A673 (cell line): ENCODE results near the gene ASTN1. TPM values are rescaled to one million over a fixed set of nuclear protein-coding genes. Genes with fewer than 3 reads are reported as not detected.

Source experiments
- BruUV-seq: library from RNA; stranded (reverse); fragments of 400-500 nt; replicated peaks from 2 replicates; lab custom pipeline; 2021; lab: Mats Ljungman, UMichigan
- CTCF ChIA-PET: fragments of 300-600 bp; sonication (Branson Sonifier 250); formaldehyde crosslinking; loops from one replicate; lab custom pipeline; 2022; ENCODE audit warnings: antibody characterized with exemption; lab: Charles Lee
- POLR2A ChIA-PET: fragments of 300-600 bp; sonication (Branson Sonifier 250); formaldehyde crosslinking; loops from one replicate; lab custom pipeline; 2022; ENCODE audit warnings: antibody characterized with exemption; ENCODE audit not compliant: low non-redundant PET; lab: Charles Lee
- DNase-seq: peaks from one replicate; pipeline ENCODE4 v3.0.0-alpha.2; 2015; ENCODE audit warnings: low spot score
- H3K27ac ChIP-seq: fragments of 200-600 bp; sonication (generic); 2 replicates; pipeline ENCODE4 v1.5.1; 2016; ENCODE audit warnings: mixed run types, low read depth, mild to moderate bottlenecking, mixed read lengths, antibody characterized with exemption, low read length; ENCODE audit not compliant: poor library complexity, severe bottlenecking
- H3K27me3 ChIP-seq: fragments of 200-600 bp; sonication (generic); replicated peaks from 2 replicates; pipeline ENCODE4 v1.6.1; 2017; ENCODE audit warnings: mixed run types, low read depth, mild to moderate bottlenecking, mixed read lengths, antibody characterized with exemption, low read length; ENCODE audit not compliant: insufficient read depth, poor library complexity
- H3K36me3 ChIP-seq: fragments of 200-600 bp; sonication (generic); 2 replicates; pipeline ENCODE4 v1.6.1; 2016; ENCODE audit warnings: mixed run types, mild to moderate bottlenecking, mixed read lengths, antibody characterized with exemption, low read length; ENCODE audit not compliant: insufficient read depth, poor library complexity, severe bottlenecking
- H3K4me1 ChIP-seq: fragments of 200-600 bp; sonication (generic); 2 replicates; pipeline ENCODE4 v1.6.1; 2017; ENCODE audit warnings: mixed run types, mild to moderate bottlenecking, mixed read lengths, antibody characterized with exemption, low read length; ENCODE audit not compliant: insufficient read depth, poor library complexity, severe bottlenecking
- H3K4me3 ChIP-seq: fragments of 200-600 bp; sonication (generic); 2 replicates; pipeline ENCODE4 v1.5.1; 2016; ENCODE audit warnings: low read depth, mixed run types, mild to moderate bottlenecking, mixed read lengths, low read length; ENCODE audit not compliant: poor library complexity, severe bottlenecking
- H3K9me3 ChIP-seq: fragments of 200-600 bp; sonication (generic); 2 replicates; pipeline ENCODE4 v1.6.1; 2016; ENCODE audit warnings: mixed run types, low read depth, mild to moderate bottlenecking, mixed read lengths, antibody characterized with exemption, low read length; ENCODE audit not compliant: poor library complexity, severe bottlenecking
- CTCF ChIP-seq: fragments of 300-800, 200-600 bp; sonication (generic); conservative IDR thresholded peaks from 2 replicates; pipeline ENCODE4 v1.5.1; 2017; ENCODE audit warnings: low read depth, mild to moderate bottlenecking, antibody characterized with exemption, low read length, moderate library complexity, mixed read lengths
- EZH2 ChIP-seq: fragments of 200-600 bp; sonication (generic); IDR thresholded peaks from 2 replicates; pipeline ENCODE4 v1.6.1; 2017; ENCODE audit warnings: borderline replicate concordance, low read depth, mild to moderate bottlenecking, mixed read lengths, antibody characterized with exemption, low read length; ENCODE audit not compliant: poor library complexity, severe bottlenecking
- intact Hi-C: fragments of 100-400 bp; cut with micrococcal nuclease; formaldehyde crosslinking; loops from one replicate; pipeline ENCODE4 v1.10.0; 2022; ENCODE audit not compliant: unreplicated experiment
- total RNA-seq: library from RNA; stranded (reverse); gene quantifications from 2 replicates; pipeline ENCODE4 v1.2.3, GENCODE V29; 2021

Gene ASTN1
- total RNA-seq, 1 experiment from 2014 or later = 0.41 TPM

GRCh38 chr1:177008653-177009052 is 155.9 kb downstream of the ASTN1 start:
- Histone ChIP-seq H3K36me3 (no peaks in the 10 kb centered on the region), H3K27me3 (no peaks in the 10 kb centered on the region), H3K9me3 (no peaks in the 10 kb centered on the region), H3K27ac (no peak overlapping the region), H3K4me1 (no peaks in the 10 kb centered on the region), H3K4me3 (no peak overlapping the region)
- TF ChIP-seq CTCF (no peak), EZH2 (no peak)
- ChIA-PET POLR2A (interaction anchor here (0.7 kb wide), 1 partner anchor 66 kb away, joined by 3 read pairs; no protein-coding TSS in a partner anchor), CTCF (no interaction called here)
- no TSS peak for BruUV-seq
- no peak for DNase-seq
- intact Hi-C loops = no loop called here

- Histone ChIP-seq H3K9me3 (no peaks in the 10 kb centered on the region), H3K4me3 (no peak overlapping the region), H3K27me3 (no peaks in the 10 kb centered on the region), H3K4me1 (no peaks in the 10 kb centered on the region), H3K36me3 (no peaks in the 10 kb centered on the region), H3K27ac (no peak overlapping the region)
- no peak for TF ChIP-seq EZH2
- no peak for TF ChIP-seq CTCF
- no peak for DNase-seq
- ChIA-PET POLR2A (no interaction called here), CTCF (no interaction called here)
- BruUV-seq = no TSS peak
- intact Hi-C loops = no loop called here
These were observed 156.9 kb downstream of the ASTN1 start for GRCh38 chr1:177007437-177008161.

GRCh38 chr1:177002891-177003290 is 161.6 kb downstream of the ASTN1 start:
- H3K4me1 ChIP-seq = peaks cover 11% of the 10 kb centered on the region
- intact Hi-C loops = no loop called here
- no peaks in the 10 kb centered on the region for H3K27me3 ChIP-seq
- H3K27ac ChIP-seq = no peak overlapping the region
- TF ChIP-seq EZH2 = no peak
- no peak for TF ChIP-seq CTCF
- ChIA-PET POLR2A (no interaction called here), CTCF (no interaction called here)
- no peaks in the 10 kb centered on the region for H3K9me3 ChIP-seq
- no peak overlapping the region for H3K4me3 ChIP-seq
- H3K36me3 ChIP-seq = no peaks in the 10 kb centered on the region
- no TSS peak for BruUV-seq
- no peak for DNase-seq
